ENCODE data around the gene EBPL.
A peak's percentile ranks its signal among the peaks of the same experiment; 100 is the strongest.

The EBPL gene

DNA sequence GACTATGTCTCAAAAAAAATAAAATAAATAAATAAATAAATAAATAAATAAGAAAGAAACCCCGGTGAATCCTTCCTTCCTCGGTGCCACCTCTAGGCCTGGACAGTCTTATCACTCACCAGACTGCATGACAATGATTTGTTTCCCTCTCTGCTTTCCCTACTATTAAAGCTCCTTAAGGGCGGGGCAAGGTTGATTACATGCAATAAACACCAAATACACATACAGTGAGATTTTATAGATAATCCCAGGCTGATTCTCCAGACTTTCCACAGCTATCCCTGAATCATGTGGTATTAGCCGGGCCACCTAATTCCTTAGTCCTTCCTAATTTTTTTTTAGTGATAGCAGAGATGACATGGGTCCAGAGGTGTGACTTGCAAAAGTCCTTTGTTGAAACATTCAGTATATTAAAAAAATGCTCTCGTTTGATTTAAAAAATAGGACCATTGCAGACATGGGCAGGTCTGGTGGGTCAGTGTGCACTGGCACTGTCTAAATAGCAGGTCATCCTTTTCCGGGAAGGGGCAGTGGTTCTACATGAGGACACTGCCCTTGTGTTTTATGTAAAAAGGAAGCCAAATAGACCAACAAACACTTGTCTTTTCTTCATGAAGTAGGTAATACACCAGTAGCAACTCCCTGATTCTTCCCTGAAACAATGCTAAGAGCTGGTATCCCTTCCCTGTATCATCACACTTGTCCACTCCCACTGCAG lies 14.5 kb downstream of the EBPL start:
- no peak for DNase-seq (ENCODE audit: low spot score)

GRCh38 chr13:49670828-49671227 lies 20.5 kb downstream of the EBPL start:
- no peak for DNase-seq (ENCODE audit: low spot score)

DNA sequence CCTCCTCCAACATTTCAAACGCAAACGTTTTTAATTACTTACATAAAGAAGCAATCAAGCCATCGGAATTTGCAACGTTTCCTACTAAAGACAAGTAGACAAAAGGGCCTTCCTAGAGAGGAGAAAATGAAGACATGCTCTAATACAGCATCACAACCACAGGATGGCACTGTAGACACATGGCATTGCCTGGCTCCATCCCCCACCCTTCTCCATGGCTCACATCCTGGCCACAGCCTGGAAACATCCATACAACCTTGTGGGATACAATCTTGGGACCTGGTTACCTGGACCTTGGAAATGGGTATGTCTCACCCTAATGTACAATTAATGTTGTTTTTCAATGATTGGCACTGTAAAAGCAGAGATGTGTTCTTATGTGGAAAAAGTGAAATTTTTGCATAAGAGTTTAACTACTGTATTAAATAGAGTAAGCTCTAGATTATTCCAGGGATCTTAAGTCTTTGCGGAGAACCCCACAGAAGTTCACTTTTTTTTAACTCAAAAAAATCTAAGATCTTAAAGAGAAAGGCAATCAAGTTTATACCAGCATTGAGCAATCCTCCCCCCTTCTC lies 21.5 kb downstream of the EBPL start:
- peak; percentile 85 for DNase-seq (ENCODE audit: low spot score)

DNA sequence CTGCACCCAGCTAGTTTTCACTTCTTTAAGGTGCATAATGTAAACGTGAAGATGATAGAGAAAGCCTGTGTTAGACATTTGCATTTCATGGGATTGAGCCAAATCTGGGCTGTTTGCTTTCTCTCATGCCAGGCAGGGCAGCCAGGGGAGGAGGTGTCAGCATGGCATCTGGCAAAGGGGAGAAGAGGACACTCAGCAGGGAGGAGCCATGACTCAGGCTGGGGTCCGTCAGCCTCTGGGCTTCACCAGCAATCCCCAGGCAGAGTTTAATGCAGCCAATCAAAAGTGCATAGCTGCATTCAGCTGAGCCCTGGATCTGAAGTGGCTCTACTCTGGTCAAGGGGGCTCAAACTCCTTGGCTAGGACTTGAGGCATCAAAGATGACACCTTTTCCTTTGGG lies 23.5 kb downstream of the EBPL start:
- peak; percentile 72 for DNase-seq (ENCODE audit: low spot score)

DNA sequence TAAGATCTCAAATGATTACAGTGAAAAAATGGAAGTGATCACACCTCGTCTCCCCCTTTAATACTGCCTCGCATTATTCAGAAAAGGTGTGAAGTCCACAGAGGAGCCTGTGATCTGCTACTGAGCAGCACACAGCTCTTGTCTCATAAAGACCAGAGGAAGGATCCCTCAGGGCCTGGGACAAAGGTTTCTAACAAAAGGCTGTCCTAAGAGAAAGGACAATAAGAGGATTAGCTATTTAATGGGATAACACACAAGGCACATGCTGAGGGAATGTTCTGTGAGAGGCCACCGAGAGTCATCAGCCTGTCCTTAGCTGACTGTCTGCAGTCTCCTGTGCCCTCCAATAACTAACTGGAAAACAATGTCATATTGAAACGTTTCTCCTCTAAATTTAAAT lies 26.7 kb downstream of the EBPL start:
- DNase-seq (ENCODE audit: low spot score), result no peak

- DNase-seq (ENCODE audit: low spot score), result no peak
Measured at GRCh38 chr13:49657241-49657641, 34.0 kb downstream of the EBPL start.

GRCh38 chr13:49655906-49656305 lies 35.4 kb downstream of the EBPL start:
- DNase-seq (ENCODE audit: low spot score), result peak; percentile 32

- DNase-seq (ENCODE audit: low spot score), result no peak
Measured at GRCh38 chr13:49654011-49654410, 37.3 kb downstream of the EBPL start.

DNA sequence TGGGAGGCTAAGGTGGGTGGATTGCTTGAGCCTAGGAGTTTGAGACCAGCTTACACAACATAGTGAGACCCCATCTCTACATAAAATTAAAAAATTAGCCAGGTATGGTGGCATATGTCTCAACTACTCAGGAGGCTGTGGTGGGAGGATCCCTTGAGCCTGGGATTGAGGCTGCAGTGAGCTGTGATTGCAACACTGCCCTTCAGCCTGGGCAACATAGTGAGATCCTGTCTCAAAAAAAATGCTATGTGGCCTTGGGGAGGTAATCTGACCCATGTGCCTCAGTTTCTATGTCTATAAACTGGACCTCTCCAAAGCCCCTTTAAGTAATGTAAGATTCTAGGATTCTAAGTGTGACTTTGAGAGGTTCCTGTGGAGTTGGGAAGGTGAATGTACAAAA lies 37.8 kb downstream of the EBPL start:
- no peak for DNase-seq (ENCODE audit: low spot score)

- peak; percentile 65 for DNase-seq (ENCODE audit: low spot score)
Measured at GRCh38 chr13:49652355-49653305, 38.7 kb downstream of the EBPL start.

GRCh38 chr13:49651570-49652354 lies 39.5 kb downstream of the EBPL start:
- DNase-seq (ENCODE audit: low spot score), result no peak

DNA sequence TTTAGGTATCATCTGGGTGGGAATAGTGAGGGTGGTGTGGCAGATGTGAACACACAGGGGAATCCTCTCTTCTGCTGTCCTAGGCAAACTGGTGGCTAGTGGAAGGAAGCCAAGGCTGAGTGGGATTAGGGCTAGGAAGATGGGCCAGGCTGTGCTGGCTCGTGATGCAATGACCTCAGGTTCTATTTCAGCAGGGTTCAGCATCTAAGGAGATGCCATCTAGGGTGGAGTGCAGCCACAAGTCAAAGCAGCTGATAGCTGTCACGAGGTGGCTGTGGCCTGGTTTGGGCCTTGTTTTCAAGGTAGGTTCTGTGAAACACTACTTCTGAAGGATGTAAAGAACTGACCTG lies 41.3 kb downstream of the EBPL start:
- DNase-seq (ENCODE audit: low spot score), result no peak

DNA sequence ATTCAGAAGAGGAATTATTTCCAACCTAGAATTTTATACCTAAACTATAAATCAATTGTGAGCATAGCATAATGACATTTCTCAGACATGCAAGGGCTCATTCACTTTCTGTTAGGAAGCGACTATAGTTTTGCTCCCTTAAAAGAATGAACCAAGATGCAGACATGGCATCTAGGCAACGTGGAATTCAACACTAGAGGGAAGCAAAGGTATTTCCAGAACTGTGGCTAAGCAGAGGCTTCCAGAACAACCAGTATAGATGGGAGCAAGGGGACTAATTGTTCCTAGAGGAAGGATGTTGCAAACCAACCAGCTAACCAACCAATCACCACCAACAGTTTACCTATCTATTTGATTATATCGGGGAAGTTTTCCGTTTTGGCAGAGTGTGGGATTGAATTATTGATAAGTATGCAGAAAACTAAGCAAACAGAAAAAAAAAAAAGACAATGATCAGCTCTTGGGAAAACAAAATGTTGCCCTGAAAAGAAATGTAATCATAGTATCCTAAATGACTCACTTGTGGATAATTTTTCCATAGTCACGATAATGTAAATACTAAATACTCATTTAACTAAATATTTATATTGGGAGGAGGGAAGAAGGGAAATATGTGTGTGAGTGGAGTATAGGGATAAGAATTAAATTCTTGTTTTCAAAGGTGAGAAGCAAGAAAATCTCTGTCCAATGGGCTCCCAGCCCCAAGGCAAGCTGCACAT lies 41.9 kb downstream of the EBPL start:
- peak; percentile 48 for DNase-seq (ENCODE audit: low spot score)

GRCh38 chr13:49646688-49647087 lies 44.6 kb downstream of the EBPL start:
- DNase-seq (ENCODE audit: low spot score), result no peak

DNA sequence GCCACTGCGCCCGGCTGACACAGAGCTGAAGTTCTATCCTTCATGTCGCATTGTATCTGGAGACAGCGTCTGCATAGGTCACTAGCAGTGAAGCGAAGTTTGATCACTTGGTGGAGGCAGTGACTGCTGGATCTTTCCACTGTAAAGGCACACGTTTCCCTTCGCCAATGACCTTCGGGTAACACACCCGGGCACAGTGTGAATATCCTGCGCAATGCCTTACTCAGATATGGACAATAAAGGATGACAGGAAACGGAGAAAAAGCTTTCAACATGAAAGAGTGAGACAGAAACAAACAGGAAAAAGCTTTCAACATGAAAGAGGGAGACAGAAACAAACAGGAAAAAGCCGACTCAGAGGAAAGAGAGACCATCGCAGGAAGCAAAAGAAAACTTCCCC lies 45.8 kb downstream of the EBPL start:
- DNase-seq (ENCODE audit: low spot score), result no peak

GRCh38 chr13:49643035-49643646 lies 48.1 kb downstream of the EBPL start:
- DNase-seq (ENCODE audit: low spot score), result no peak

- DNase-seq (ENCODE audit: low spot score), result peak; percentile 82
Measured at GRCh38 chr13:49641801-49642291, 49.4 kb downstream of the EBPL start.

GRCh38 chr13:49638744-49639072 lies 52.6 kb downstream of the EBPL start:
- DNase-seq (ENCODE audit: low spot score), result no peak

DNA sequence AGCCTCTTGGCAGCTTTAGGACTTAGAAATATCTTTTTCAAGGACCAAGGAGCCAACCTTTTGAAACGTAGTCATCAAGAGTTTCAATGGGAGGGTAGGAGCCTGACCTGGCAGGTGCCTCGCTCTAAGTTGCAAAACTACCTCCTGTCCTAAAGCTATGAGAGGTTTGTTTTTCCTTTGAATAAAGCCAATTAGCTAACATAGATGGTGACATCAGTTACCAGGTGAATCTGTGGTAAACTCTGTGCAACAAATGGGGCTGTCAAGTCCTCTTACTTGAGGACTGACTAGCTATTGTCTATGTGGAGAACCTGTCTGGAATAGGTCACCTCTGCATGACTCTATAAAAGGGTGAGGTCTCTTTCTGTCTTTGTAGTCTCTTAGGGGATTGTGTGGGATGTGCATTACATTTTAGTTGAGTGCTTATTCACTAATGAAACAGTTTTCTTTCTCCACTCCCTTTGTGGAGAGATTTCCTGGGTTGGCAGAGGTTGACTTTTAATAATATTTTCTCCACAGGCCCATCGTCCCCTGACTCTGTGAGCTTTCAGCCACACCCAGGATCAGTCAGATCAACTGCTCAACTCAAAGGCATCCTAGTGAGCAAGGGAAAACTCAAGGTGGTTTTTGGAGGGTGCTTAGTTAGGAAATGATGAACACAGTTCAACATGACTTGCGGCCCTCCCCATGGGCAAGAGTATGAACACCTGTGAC lies 53.1 kb downstream of the EBPL start:
- DNase-seq (ENCODE audit: low spot score), result no peak

DNA sequence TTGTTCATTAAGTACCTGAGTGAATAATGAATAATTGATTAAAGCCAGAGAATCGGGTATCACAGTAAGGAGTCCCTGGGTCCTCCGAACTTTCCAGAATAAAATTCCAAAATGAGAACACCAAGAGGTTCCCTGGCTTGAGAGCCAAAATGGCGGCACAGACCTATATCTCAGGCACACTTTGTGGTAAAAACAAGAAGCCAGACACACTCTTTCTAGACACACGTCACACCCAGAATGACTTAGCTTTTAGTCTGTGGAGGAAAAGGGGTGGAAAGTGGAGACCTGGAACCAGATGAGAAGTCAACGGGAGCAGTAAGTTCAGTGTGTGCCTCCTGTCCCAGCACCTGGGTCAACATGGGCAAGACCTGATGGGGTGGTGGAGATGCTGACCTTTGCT lies 54.6 kb downstream of the EBPL start:
- DNase-seq (ENCODE audit: low spot score), result no peak

Data from AG08395 (cell line).